ENCODE data around the gene NEDD9.

DNA sequence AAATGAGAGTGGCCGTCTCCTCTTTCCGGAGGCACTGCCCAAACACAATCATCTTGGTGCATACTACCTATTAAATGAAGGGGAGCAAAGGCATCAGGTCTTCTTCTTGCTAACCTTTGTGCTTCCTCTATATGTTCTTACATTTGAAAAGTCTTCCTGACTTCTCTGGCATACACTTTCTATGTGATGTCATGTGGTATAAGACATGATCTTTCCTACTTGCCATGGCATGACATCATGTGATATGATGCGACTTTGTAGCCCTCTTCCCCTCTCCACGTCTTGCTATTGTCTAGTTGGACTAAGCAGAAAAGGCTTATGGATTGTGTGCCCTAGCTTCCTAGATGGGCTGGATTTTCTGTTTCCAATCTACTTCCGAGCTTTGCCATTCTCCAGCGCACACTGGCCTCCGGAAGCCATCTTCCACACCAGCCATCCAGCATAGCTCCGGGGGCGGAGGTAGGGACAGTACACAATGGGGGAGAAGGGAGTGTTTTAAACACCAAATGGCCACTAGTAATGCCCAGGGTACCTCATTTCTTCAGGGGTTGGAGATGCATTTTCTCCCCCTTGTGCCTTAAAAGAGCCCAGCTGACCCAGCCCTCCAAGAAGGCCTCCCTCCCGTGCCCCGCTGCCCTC, 8.8 kb upstream of the NEDD9 start:
- TF ChIP-seq, protein P1, sequence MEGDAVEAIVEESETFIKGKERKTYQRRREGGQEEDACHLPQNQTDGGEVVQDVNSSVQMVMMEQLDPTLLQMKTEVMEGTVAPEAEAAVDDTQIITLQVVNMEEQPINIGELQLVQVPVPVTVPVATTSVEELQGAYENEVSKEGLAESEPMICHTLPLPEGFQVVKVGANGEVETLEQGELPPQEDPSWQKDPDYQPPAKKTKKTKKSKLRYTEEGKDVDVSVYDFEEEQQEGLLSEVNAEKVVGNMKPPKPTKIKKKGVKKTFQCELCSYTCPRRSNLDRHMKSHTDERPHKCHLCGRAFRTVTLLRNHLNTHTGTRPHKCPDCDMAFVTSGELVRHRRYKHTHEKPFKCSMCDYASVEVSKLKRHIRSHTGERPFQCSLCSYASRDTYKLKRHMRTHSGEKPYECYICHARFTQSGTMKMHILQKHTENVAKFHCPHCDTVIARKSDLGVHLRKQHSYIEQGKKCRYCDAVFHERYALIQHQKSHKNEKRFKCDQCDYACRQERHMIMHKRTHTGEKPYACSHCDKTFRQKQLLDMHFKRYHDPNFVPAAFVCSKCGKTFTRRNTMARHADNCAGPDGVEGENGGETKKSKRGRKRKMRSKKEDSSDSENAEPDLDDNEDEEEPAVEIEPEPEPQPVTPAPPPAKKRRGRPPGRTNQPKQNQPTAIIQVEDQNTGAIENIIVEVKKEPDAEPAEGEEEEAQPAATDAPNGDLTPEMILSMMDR (conservative IDR thresholded peaks at IDR 0.05) = no peak
- TF ChIP-seq ZFX (IDR thresholded peaks at IDR 0.05) = no peak
